ENCODE measurements around the gene NLRP3.
"Not testable (repeated sequence)": the region's sequence is repeated elsewhere in the genome, so short reads cannot be mapped to it uniquely, and the experiment has no call there.

NLRP3 gene

GRCh38 chr1:247469141-247469535, 53.2 kb downstream of the NLRP3 start:
- H3K36me3 ChIP-seq (ENCODE audit: control insufficient read depth in 1 of 2, insufficient read depth in 2 of 2, low read length in 2 of 2) = no peaks in the 10 kb centered on the region
- H3K27me3 ChIP-seq (ENCODE audit: control insufficient read depth in 1 of 2, insufficient read depth in 2 of 2, low read length in 2 of 2) = no peaks in the 10 kb centered on the region
- H3K4me3 ChIP-seq (ENCODE audit: low read depth in 1 of 2, low read length in 2 of 2) = no peak overlapping the region
- no peak overlapping the region for H3K27ac ChIP-seq (ENCODE audit: low read depth, low read length)
- no peaks in the 10 kb centered on the region for H3K4me1 ChIP-seq (ENCODE audit: control insufficient read depth in 1 of 2, insufficient read depth in 2 of 2, low read length in 2 of 2)
- H3K9ac ChIP-seq (ENCODE audit: low read depth in 1 of 2, low read length in 2 of 2) = no peak overlapping the region
- no peaks in the 10 kb centered on the region for H3K9me3 ChIP-seq (ENCODE audit: control insufficient read depth in 1 of 2, low read length in 2 of 2)

- H3K9me3 ChIP-seq (ENCODE audit: control insufficient read depth in 1 of 2, low read length in 2 of 2); H3K27me3 ChIP-seq (ENCODE audit: control insufficient read depth in 1 of 2, insufficient read depth in 2 of 2, low read length in 2 of 2); H3K4me3 ChIP-seq (ENCODE audit: low read depth in 1 of 2, low read length in 2 of 2); H3K4me1 ChIP-seq (ENCODE audit: control insufficient read depth in 1 of 2, insufficient read depth in 2 of 2, low read length in 2 of 2); H3K27ac ChIP-seq (ENCODE audit: low read depth, low read length); H3K36me3 ChIP-seq (ENCODE audit: control insufficient read depth in 1 of 2, insufficient read depth in 2 of 2, low read length in 2 of 2); H3K9ac ChIP-seq (ENCODE audit: low read depth in 1 of 2, low read length in 2 of 2): not testable (repeated sequence)
These were observed 55.0 kb downstream of the NLRP3 start for GRCh38 chr1:247470942-247471429.

- no peak overlapping the region for H3K4me3 ChIP-seq (ENCODE audit: low read depth in 1 of 2, low read length in 2 of 2)
- H3K4me1 ChIP-seq (ENCODE audit: control insufficient read depth in 1 of 2, insufficient read depth in 2 of 2, low read length in 2 of 2) = no peaks in the 10 kb centered on the region
- no peak overlapping the region for H3K9ac ChIP-seq (ENCODE audit: low read depth in 1 of 2, low read length in 2 of 2)
- H3K36me3 ChIP-seq (ENCODE audit: control insufficient read depth in 1 of 2, insufficient read depth in 2 of 2, low read length in 2 of 2) = no peaks in the 10 kb centered on the region
- no peaks in the 10 kb centered on the region for H3K27me3 ChIP-seq (ENCODE audit: control insufficient read depth in 1 of 2, insufficient read depth in 2 of 2, low read length in 2 of 2)
- H3K27ac ChIP-seq (ENCODE audit: low read depth, low read length) = no peak overlapping the region
- H3K9me3 ChIP-seq (ENCODE audit: control insufficient read depth in 1 of 2, low read length in 2 of 2) = no peaks in the 10 kb centered on the region
These were observed 55.6 kb downstream of the NLRP3 start for GRCh38 chr1:247471445-247472016.

GRCh38 chr1:247472035-247472434, 56.1 kb downstream of the NLRP3 start:
- H3K4me3 ChIP-seq (ENCODE audit: low read depth in 1 of 2, low read length in 2 of 2) = no peak overlapping the region
- no peak overlapping the region for H3K9ac ChIP-seq (ENCODE audit: low read depth in 1 of 2, low read length in 2 of 2)
- no peaks in the 10 kb centered on the region for H3K4me1 ChIP-seq (ENCODE audit: control insufficient read depth in 1 of 2, insufficient read depth in 2 of 2, low read length in 2 of 2)
- no peaks in the 10 kb centered on the region for H3K27me3 ChIP-seq (ENCODE audit: control insufficient read depth in 1 of 2, insufficient read depth in 2 of 2, low read length in 2 of 2)
- no peak overlapping the region for H3K27ac ChIP-seq (ENCODE audit: low read depth, low read length)
- no peaks in the 10 kb centered on the region for H3K9me3 ChIP-seq (ENCODE audit: control insufficient read depth in 1 of 2, low read length in 2 of 2)
- no peaks in the 10 kb centered on the region for H3K36me3 ChIP-seq (ENCODE audit: control insufficient read depth in 1 of 2, insufficient read depth in 2 of 2, low read length in 2 of 2)

- H3K9me3 ChIP-seq (ENCODE audit: control insufficient read depth in 1 of 2, low read length in 2 of 2) = no peaks in the 10 kb centered on the region
- H3K36me3 ChIP-seq (ENCODE audit: control insufficient read depth in 1 of 2, insufficient read depth in 2 of 2, low read length in 2 of 2) = no peaks in the 10 kb centered on the region
- no peak overlapping the region for H3K4me3 ChIP-seq (ENCODE audit: low read depth in 1 of 2, low read length in 2 of 2)
- no peaks in the 10 kb centered on the region for H3K27me3 ChIP-seq (ENCODE audit: control insufficient read depth in 1 of 2, insufficient read depth in 2 of 2, low read length in 2 of 2)
- no peaks in the 10 kb centered on the region for H3K4me1 ChIP-seq (ENCODE audit: control insufficient read depth in 1 of 2, insufficient read depth in 2 of 2, low read length in 2 of 2)
- H3K27ac ChIP-seq (ENCODE audit: low read depth, low read length) = no peak overlapping the region
- no peak overlapping the region for H3K9ac ChIP-seq (ENCODE audit: low read depth in 1 of 2, low read length in 2 of 2)
These were observed 58.4 kb downstream of the NLRP3 start for GRCh38 chr1:247474367-247474766.

GRCh38 chr1:247475793-247476192, 59.8 kb downstream of the NLRP3 start:
- Histone ChIP-seq H3K4me3 (ENCODE audit: low read depth in 1 of 2, low read length in 2 of 2) (no peak overlapping the region), H3K27ac (ENCODE audit: low read depth, low read length) (no peak overlapping the region), H3K27me3 (ENCODE audit: control insufficient read depth in 1 of 2, insufficient read depth in 2 of 2, low read length in 2 of 2) (no peaks in the 10 kb centered on the region)

GRCh38 chr1:247476328-247477058, 60.5 kb downstream of the NLRP3 start:
- not testable (repeated sequence) for H3K27ac ChIP-seq (ENCODE audit: low read depth, low read length); H3K27me3 ChIP-seq (ENCODE audit: control insufficient read depth in 1 of 2, insufficient read depth in 2 of 2, low read length in 2 of 2); H3K4me3 ChIP-seq (ENCODE audit: low read depth in 1 of 2, low read length in 2 of 2)

More at GRCh38 chr1:247475793-247476192, 59.8 kb downstream of the NLRP3 start:
- H3K9me3 ChIP-seq (ENCODE audit: control insufficient read depth in 1 of 2, low read length in 2 of 2) = no peaks in the 10 kb centered on the region
- no peaks in the 10 kb centered on the region for H3K4me1 ChIP-seq (ENCODE audit: control insufficient read depth in 1 of 2, insufficient read depth in 2 of 2, low read length in 2 of 2)
- H3K9ac ChIP-seq (ENCODE audit: low read depth in 1 of 2, low read length in 2 of 2) = no peak overlapping the region
- H3K36me3 ChIP-seq (ENCODE audit: control insufficient read depth in 1 of 2, insufficient read depth in 2 of 2, low read length in 2 of 2) = no peaks in the 10 kb centered on the region

GRCh38 chr1:247482747-247483146, 66.8 kb downstream of the NLRP3 start:
- no peaks in the 10 kb centered on the region for H3K27me3 ChIP-seq (ENCODE audit: control insufficient read depth in 1 of 2, insufficient read depth in 2 of 2, low read length in 2 of 2)
- H3K9ac ChIP-seq (ENCODE audit: low read depth in 1 of 2, low read length in 2 of 2) = no peak overlapping the region
- no peaks in the 10 kb centered on the region for H3K9me3 ChIP-seq (ENCODE audit: control insufficient read depth in 1 of 2, low read length in 2 of 2)
- no peaks in the 10 kb centered on the region for H3K36me3 ChIP-seq (ENCODE audit: control insufficient read depth in 1 of 2, insufficient read depth in 2 of 2, low read length in 2 of 2)
- H3K4me3 ChIP-seq (ENCODE audit: low read depth in 1 of 2, low read length in 2 of 2) = no peak overlapping the region
- no peaks in the 10 kb centered on the region for H3K4me1 ChIP-seq (ENCODE audit: control insufficient read depth in 1 of 2, insufficient read depth in 2 of 2, low read length in 2 of 2)
- H3K27ac ChIP-seq (ENCODE audit: low read depth, low read length) = no peak overlapping the region

More at GRCh38 chr1:247476328-247477058, 60.5 kb downstream of the NLRP3 start:
- not testable (repeated sequence) for H3K9me3 ChIP-seq (ENCODE audit: control insufficient read depth in 1 of 2, low read length in 2 of 2); H3K9ac ChIP-seq (ENCODE audit: low read depth in 1 of 2, low read length in 2 of 2); H3K4me1 ChIP-seq (ENCODE audit: control insufficient read depth in 1 of 2, insufficient read depth in 2 of 2, low read length in 2 of 2); H3K36me3 ChIP-seq (ENCODE audit: control insufficient read depth in 1 of 2, insufficient read depth in 2 of 2, low read length in 2 of 2)

GRCh38 chr1:247487057-247487456, 71.1 kb downstream of the NLRP3 start:
- Histone ChIP-seq H3K9ac (ENCODE audit: low read depth in 1 of 2, low read length in 2 of 2) (no peak overlapping the region), H3K27me3 (ENCODE audit: control insufficient read depth in 1 of 2, insufficient read depth in 2 of 2, low read length in 2 of 2) (no peaks in the 10 kb centered on the region), H3K9me3 (ENCODE audit: control insufficient read depth in 1 of 2, low read length in 2 of 2) (no peaks in the 10 kb centered on the region), H3K4me3 (ENCODE audit: low read depth in 1 of 2, low read length in 2 of 2) (no peak overlapping the region), H3K4me1 (ENCODE audit: control insufficient read depth in 1 of 2, insufficient read depth in 2 of 2, low read length in 2 of 2) (no peaks in the 10 kb centered on the region), H3K27ac (ENCODE audit: low read depth, low read length) (no peak overlapping the region), H3K36me3 (ENCODE audit: control insufficient read depth in 1 of 2, insufficient read depth in 2 of 2, low read length in 2 of 2) (no peaks in the 10 kb centered on the region)

- no peak overlapping the region for H3K27ac ChIP-seq (ENCODE audit: low read depth, low read length)
- no peaks in the 10 kb centered on the region for H3K27me3 ChIP-seq (ENCODE audit: control insufficient read depth in 1 of 2, insufficient read depth in 2 of 2, low read length in 2 of 2)
- no peak overlapping the region for H3K4me3 ChIP-seq (ENCODE audit: low read depth in 1 of 2, low read length in 2 of 2)
- no peaks in the 10 kb centered on the region for H3K36me3 ChIP-seq (ENCODE audit: control insufficient read depth in 1 of 2, insufficient read depth in 2 of 2, low read length in 2 of 2)
- H3K4me1 ChIP-seq (ENCODE audit: control insufficient read depth in 1 of 2, insufficient read depth in 2 of 2, low read length in 2 of 2) = no peaks in the 10 kb centered on the region
- H3K9ac ChIP-seq (ENCODE audit: low read depth in 1 of 2, low read length in 2 of 2) = no peak overlapping the region
- H3K9me3 ChIP-seq (ENCODE audit: control insufficient read depth in 1 of 2, low read length in 2 of 2) = no peaks in the 10 kb centered on the region
These were observed 75.4 kb downstream of the NLRP3 start for GRCh38 chr1:247491328-247491727.
